ENCODE results near the gene RTN4R.

- TF ChIP-seq, protein P1, sequence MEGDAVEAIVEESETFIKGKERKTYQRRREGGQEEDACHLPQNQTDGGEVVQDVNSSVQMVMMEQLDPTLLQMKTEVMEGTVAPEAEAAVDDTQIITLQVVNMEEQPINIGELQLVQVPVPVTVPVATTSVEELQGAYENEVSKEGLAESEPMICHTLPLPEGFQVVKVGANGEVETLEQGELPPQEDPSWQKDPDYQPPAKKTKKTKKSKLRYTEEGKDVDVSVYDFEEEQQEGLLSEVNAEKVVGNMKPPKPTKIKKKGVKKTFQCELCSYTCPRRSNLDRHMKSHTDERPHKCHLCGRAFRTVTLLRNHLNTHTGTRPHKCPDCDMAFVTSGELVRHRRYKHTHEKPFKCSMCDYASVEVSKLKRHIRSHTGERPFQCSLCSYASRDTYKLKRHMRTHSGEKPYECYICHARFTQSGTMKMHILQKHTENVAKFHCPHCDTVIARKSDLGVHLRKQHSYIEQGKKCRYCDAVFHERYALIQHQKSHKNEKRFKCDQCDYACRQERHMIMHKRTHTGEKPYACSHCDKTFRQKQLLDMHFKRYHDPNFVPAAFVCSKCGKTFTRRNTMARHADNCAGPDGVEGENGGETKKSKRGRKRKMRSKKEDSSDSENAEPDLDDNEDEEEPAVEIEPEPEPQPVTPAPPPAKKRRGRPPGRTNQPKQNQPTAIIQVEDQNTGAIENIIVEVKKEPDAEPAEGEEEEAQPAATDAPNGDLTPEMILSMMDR (IDR thresholded peaks at IDR 0.05), result no peak
- TF ChIP-seq POLR2A (IDR thresholded peaks at IDR 0.05) (no peak), EP300 (IDR thresholded peaks at IDR 0.05) (no peak)
Observed at GRCh38 chr22:20251491-20251890, 16.6 kb downstream of the RTN4R start.

All from tibial nerve (tissue), 4 donors.